ENCODE results near the gene IFT27.
A peak's percentile ranks its signal among the peaks of the same experiment; 100 is the strongest.

IFT27 gene

DNA sequence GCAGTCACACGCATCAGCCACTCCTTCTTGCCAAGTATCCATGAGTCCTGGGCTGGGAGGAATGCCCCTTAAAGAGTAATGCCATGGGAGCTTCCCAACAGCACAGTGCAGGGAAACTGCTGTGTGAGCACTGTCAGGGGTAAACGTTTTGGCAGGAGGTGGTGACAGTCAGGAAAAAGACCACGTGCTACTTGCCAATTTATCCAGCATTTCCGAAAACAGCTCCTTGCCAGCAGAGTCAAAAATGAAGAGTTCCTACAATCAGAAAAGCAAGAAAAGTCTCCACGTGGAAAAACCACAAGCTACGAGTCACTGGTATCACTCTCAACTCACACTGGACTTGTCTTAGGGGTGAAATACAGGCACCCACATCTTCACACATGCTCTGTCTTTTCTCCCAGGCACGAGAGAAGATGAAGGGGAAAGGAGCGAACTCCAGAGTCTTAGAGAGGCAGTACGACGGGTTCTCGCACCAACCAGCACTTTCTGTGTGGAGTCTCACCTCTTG lies 9.9 kb downstream of the IFT27 start:
- TF ChIP-seq POLR2A (IDR thresholded peaks at IDR 0.05; ENCODE audit: low read depth, low read length) = no peak
- no peak for DNase-seq (ENCODE audit: insufficient read length, low spot score)
- no peak for FAIRE-seq

DNA sequence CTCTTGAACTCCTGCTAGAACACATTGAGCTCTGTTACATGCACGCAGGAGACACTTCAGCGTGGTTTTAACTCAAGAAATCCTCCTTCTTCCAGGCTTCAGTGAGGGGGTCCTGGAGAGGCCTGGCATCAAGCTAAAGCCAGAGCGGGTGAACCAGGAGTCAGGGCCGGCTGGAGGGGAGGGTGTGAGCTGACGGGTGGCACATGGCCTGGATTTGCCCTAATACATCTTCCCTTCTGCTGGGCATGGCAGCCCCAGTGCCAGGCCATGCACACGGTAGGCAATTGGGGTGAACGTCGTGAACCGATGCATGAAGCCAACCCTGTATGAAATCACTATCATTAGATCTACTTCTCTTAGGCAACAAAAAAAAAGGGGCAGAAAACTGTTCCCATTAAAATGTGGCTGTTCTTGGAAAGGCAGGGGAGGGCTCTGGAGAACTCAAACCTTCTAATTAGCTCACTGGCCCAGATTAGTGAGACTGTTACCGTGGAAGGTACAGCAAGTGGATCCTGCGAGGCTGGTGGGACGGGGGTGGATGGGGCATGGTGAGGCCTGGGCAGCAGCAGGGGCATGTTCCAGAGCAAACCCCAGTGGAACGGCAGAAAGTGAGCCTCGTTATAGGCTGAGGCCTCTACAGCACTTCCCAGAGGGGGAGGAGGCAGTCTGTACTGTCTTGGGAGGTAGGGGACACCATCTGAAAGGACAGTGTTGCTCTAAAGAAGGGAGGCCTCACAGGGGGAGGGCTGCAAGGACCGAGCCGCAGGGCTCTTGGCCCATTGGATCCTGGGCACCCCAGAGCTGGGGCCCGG lies 10.6 kb downstream of the IFT27 start:
- DNase-seq (ENCODE audit: insufficient read length, low spot score) = no peak
- no peak for FAIRE-seq
- no peak for TF ChIP-seq POLR2A (IDR thresholded peaks at IDR 0.05; ENCODE audit: low read depth, low read length)

DNA sequence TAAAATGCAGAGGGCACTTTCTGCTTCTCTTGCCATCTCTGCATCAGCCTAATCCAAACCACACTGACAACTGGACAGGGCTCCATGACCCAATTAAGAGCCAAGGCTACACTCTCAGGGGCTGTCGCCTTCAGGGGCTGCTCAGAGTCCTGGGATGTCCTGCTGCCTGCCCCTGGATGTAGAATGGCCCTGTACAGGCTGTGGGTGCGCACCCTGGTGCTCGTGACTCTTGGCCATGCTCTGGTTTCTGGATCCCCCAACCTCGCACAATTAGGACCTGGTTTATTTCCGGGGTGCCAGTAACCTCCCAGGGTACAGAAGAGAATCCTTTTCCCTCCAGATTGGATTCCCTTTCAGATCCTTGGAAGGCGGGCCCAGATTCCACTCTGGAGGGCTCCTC lies 11.3 kb downstream of the IFT27 start:
- FAIRE-seq (no peak), DNase-seq (ENCODE audit: insufficient read length, low spot score) (no peak)
- no peak for TF ChIP-seq POLR2A (IDR thresholded peaks at IDR 0.05; ENCODE audit: low read depth, low read length)

DNA sequence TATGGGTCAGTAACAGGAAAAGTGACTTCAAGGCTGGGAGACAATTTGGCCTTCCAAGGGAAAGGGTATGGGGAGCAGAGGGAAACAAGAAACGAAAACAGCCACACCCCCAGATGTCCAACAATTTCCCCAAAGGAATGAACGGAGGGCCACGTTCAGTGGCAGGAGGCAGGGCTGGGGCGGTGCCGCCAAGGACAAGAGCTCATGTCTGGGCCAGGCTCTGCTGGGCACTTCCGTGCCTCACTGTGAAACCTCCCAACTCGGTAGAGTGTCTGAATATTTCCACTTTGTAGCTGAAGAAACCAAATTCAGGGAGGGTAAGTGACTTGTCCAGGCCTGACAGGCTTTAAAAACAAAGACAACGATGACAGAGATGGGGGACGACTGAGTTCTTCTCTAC lies 11.9 kb downstream of the IFT27 start:
- no peak for TF ChIP-seq POLR2A (IDR thresholded peaks at IDR 0.05; ENCODE audit: low read depth, low read length)
- DNase-seq (ENCODE audit: insufficient read length, low spot score) = no peak
- FAIRE-seq = no peak

DNA sequence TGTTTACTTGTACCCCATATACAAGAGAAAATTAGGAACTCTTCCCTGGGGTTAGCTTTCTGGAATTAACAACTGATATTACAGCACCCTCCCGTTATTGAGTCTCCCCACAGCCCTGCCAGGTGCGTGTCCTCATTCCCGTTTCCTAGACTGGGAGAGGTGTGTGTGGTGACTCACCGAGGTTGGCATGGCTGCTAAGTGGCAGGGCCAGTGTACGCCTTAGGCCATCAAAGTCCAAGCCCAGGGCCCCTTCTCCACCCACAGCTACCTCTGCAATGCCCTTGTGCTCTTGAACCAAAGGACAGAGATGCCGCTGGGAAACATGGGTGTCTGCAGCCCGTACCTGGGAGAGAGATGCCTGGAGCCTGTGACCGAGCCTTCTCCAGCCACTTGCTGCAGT lies 12.3 kb downstream of the IFT27 start:
- no peak for TF ChIP-seq POLR2A (IDR thresholded peaks at IDR 0.05; ENCODE audit: low read depth, low read length)
- FAIRE-seq = no peak
- no peak for DNase-seq (ENCODE audit: insufficient read length, low spot score)

DNA sequence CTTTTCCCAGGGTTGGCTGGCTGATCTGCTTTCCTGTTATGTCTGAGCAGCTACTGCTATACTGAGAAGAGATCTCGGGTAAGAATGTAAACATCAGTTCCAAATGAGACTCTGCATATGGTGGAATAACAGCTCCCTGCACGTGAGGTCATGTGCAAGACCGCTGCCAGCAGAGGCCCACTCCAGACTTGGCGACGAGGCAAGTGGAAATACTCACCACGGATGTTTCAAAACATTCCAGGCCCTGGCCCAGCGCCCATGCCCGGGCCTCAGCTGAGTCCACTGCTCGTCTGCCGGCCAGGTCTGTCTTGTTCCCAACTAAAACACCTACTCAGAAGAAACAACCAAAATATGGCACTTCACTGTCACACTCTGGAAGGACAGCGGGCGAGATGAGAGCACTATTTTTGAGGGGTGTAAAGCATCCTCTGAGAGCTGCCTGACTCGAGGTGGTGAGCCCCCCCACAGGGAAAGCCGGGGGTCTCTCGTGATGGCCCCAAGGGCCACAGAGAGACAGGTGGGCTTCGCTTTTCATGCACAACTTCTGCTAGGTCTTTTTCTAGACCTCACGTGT lies 13.1 kb downstream of the IFT27 start:
- no peak for DNase-seq (ENCODE audit: insufficient read length, low spot score)
- no peak for TF ChIP-seq POLR2A (IDR thresholded peaks at IDR 0.05; ENCODE audit: low read depth, low read length)
- no peak for FAIRE-seq

DNA sequence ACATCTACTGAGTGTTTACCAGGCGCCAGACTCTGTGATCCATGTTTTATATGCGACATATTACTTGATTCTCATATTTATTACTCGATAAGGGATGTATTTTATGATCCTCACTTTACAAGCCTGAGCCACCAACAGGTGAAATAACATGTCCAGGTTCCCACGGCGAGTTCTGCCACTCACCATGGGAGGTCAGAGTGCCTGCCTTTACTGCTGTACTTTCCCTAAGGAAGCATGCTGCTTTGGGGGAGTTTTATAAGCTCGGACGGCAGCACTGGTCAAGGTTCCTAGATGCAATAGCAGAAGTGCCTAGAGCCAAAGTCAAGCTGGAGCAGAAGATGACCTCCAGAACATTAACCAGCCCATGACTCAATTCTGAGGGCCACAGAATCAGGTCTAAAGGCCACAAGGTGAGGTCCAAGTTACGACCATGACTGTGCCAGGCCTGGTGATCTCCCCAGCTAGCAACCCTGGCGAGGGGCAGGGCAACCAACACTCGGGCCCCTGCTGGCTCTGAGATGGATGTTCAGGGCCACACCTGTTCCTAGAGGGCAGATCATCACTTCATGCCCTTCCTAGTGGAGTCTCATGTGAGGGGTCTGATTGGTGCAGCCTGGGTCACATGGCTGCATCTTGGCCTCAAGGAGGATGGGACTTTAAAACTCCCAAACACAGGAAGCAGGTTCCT lies 14.2 kb downstream of the IFT27 start:
- FAIRE-seq (no peak), DNase-seq (ENCODE audit: insufficient read length, low spot score) (no peak)
- TF ChIP-seq POLR2A (IDR thresholded peaks at IDR 0.05; ENCODE audit: low read depth, low read length) = no peak

DNA sequence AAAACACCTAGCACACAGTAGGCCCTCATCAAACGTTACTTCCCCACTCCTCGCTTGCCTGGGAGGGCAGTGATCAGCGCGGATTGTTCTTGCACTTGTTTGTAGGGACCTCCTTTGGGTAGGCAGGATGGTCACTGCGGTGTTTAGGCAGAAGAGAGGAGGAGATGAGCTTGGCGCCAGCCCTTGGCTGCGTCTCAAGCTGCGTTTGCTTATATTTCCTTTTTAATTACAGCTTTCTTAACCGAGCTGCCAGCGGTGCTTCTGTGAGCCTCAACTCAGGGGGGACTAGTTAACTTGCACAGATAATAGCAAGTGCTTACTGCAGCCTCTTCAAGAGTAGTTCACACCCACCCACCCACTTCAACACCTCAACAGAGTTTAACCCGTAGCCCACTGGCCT lies 15.1 kb downstream of the IFT27 start:
- DNase-seq (ENCODE audit: insufficient read length, low spot score) (no peak), FAIRE-seq (no peak)
- no peak for TF ChIP-seq POLR2A (IDR thresholded peaks at IDR 0.05; ENCODE audit: low read depth, low read length)

DNA sequence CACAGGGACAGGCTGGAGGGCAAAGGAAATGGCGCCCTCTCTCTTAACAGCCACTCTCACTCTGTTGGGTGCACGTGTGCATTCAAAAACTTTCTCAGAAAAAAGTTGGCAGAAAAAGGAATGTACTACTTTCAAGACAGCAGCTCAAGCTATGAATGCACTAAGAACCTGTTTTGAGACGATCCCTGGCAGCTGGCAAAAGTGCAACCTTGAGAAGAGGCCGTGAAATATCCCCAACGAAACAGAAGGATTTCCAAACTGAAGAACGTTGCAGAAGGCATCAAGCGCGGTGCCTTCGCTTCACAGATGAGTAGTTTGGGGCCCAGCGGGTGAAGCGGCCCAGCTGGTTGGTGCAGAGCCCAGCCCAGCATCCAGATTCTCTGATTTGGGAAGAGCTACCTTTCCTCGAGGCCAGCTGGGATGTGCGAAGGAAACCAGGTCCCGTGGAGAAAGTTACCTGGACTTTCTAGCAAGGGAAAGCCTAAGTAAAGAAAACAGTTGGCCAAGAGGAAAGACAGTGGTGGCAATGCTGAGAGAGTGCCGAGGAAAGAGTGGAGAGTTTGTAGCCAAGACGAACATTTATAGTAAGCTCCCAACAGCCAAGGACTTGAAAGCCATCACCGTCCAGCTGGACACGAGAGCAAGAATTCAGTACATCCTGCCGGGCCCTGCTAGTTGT lies 16.3 kb downstream of the IFT27 start:
- DNase-seq (ENCODE audit: insufficient read length, low spot score) = no peak
- FAIRE-seq = no peak
- no peak for TF ChIP-seq POLR2A (IDR thresholded peaks at IDR 0.05; ENCODE audit: low read depth, low read length)

DNA sequence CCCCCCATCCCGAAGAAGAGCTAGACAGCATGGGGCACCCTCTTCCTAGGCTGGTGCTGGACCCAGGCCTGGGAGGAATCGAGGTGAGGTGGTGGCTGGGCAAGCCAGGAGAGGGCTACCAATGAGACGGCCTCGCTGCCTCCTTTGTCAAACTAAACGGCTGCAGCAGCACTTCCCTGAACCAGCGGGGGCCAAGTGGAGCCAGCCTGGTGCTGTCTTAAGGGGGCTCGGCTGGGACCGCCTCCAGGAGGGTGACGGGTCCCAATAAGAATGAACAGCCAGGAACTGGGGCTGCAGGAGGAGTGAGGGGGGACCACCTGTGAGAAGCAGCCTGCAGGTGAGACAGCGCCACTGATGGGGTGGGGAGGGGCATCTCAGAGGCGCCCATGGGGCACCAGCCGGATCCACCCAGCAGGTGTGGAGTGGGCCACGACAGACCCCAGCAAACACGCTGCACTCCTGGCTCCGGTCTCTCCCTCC lies 17.1 kb downstream of the IFT27 start:
- no peak for FAIRE-seq
- no peak for DNase-seq (ENCODE audit: insufficient read length, low spot score)

DNA sequence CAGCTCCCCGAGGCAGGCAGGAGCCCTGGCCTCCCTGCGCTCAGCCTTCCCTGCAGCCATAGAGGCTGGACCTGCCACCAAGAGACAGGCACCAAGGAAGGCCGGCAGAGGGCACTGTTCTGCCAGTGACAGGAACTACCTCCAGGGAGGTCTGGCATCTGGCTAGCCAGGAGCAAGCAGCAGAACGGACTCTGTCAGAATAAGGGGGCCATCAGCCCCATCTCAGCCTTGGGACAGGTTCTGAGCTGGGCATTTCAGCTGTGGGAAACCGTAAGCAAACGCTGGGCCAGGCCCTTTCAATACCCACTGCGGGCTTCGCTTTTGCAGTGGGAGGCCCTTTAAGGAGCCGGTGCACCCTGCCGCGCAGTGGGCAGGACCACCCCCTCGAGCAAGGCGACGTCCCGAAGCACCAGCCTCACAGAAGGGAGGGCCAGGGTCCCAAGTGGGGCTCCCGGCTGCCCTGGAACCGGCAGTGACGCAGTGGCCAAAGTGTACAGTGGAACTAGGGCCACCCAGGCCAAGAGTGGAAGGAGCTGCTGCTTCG lies 18.2 kb downstream of the IFT27 start:
- TF ChIP-seq POLR2A (IDR thresholded peaks at IDR 0.05; ENCODE audit: low read depth, low read length) = no peak
- peak; percentile 11 for FAIRE-seq
- peak; percentile 55 for DNase-seq (ENCODE audit: insufficient read length, low spot score)

More for the DNA sequence above, 17.1 kb downstream of the IFT27 start:
- no peak for TF ChIP-seq POLR2A (IDR thresholded peaks at IDR 0.05; ENCODE audit: low read depth, low read length)

DNA sequence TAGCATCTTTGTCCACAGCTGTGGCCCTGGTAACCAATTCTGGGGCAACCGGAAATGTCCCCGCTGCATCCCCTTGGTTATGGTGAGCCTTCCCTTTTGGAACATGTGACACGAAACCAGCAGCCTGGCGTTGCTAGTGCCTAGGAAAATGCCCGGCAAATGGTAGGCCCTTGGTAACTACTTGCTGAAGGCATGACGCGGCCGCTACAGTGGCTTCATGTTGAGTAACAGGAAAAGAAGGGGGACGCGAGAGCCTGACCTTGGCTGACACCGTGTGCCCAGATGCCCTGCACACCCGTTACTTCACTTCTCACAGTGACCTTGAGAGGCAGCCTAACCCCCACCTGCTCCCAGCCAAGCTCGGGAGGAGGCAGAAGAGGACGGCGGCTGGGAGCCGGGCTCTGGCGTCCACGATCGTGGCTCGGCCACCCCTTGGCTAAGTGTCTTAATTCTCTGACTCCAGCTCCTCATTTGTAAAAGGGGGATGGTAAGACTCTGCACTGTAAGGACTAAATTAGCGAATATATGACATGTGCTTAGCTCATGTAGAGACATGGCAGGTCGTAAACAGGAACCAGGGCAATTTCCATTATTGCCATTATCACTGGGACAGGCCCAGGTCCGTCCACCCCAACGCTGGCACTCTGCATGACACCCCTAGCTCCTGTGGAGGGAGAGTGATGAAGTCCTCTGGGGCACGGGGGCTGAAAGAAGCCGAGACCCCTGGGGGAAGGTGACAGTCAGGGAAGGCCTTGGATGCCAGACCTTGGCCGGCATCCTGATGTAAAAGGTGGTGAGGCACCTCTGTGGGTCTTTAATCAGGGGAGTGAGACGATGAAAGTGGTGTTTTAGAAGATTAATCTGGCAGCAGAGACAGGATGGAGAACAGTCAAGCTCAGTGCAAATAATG lies 18.9 kb downstream of the IFT27 start:
- TF ChIP-seq POLR2A (IDR thresholded peaks at IDR 0.05; ENCODE audit: low read depth, low read length) = no peak
- FAIRE-seq = no peak
- no peak for DNase-seq (ENCODE audit: insufficient read length, low spot score)

DNA sequence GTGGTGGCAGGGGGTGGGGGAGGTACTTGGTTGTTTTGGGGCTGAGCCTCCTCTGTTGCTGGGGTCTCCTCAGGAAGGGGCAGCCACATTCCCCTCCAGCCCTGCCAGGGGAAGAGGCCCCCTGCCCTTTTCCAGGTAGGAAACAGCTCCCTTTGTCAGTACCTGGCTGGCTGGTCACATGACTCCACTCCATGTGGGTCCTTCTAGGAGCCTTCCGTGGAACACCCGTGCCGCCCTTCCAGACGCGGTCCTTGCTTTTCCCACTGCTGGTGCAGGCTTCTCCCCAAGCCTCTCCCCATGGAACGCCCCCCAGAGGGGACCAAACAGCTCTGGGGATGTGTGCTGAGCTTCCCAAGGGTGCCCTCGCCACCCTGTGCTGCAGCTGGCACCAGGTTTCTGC lies 19.9 kb downstream of the IFT27 start:
- TF ChIP-seq POLR2A (IDR thresholded peaks at IDR 0.05; ENCODE audit: low read depth, low read length) = no peak
- FAIRE-seq (no peak), DNase-seq (ENCODE audit: insufficient read length, low spot score) (no peak)
